Measurements from ENCODE around the gene USP10.

The USP10 gene

GRCh38 chr16:84778720-84779119 is 78.9 kb downstream of the USP10 start:
- DNase-seq = no peak

GRCh38 chr16:84780063-84780462 is 80.3 kb downstream of the USP10 start:
- DNase-seq = no peak

- DNase-seq = no peak
These were observed 81.0 kb downstream of the USP10 start for GRCh38 chr16:84780544-84781376.

- DNase-seq = no peak
These were observed 83.0 kb downstream of the USP10 start for GRCh38 chr16:84782846-84783245.

GRCh38 chr16:84785843-84786581 is 86.2 kb downstream of the USP10 start:
- DNase-seq = no peak

GRCh38 chr16:84786605-84787262 is 86.9 kb downstream of the USP10 start:
- DNase-seq = no peak

- no peak for DNase-seq
These were observed 87.4 kb downstream of the USP10 start for GRCh38 chr16:84787263-84787622.

- no peak for DNase-seq
These were observed 89.2 kb downstream of the USP10 start for GRCh38 chr16:84788920-84789391.

GRCh38 chr16:84789431-84789830 is 89.6 kb downstream of the USP10 start:
- DNase-seq = no peak

GRCh38 chr16:84790301-84790700 is 90.5 kb downstream of the USP10 start:
- no peak for DNase-seq

- no peak for DNase-seq
These were observed 91.3 kb downstream of the USP10 start for GRCh38 chr16:84791088-84791487.

GRCh38 chr16:84791501-84791900 is 91.7 kb downstream of the USP10 start:
- no peak for DNase-seq

- no peak for DNase-seq
These were observed 94.4 kb downstream of the USP10 start for GRCh38 chr16:84794186-84794585.

GRCh38 chr16:84794626-84795025 is 94.8 kb downstream of the USP10 start:
- DNase-seq = no peak

- DNase-seq = no peak
These were observed 95.7 kb downstream of the USP10 start for GRCh38 chr16:84795329-84796053.

- no peak for DNase-seq
These were observed 100.6 kb downstream of the USP10 start for GRCh38 chr16:84800158-84800978.

- no peak for DNase-seq
These were observed 103.3 kb downstream of the USP10 start for GRCh38 chr16:84803146-84803545.

GRCh38 chr16:84804326-84804725 is 104.5 kb downstream of the USP10 start:
- no peak for DNase-seq

GRCh38 chr16:84806256-84806889 is 106.6 kb downstream of the USP10 start:
- peak; percentile 50 to 78 for DNase-seq

GRCh38 chr16:84806890-84807258 is 107.1 kb downstream of the USP10 start:
- DNase-seq = no peak

GRCh38 chr16:84807776-84808175 is 108.0 kb downstream of the USP10 start:
- no peak for DNase-seq

- no peak for DNase-seq
These were observed 109.0 kb downstream of the USP10 start for GRCh38 chr16:84808826-84809225.

Data from bone marrow (tissue), 2 donors.